ENCODE data around the gene LMBR1. TPM values are rescaled to one million over a fixed set of nuclear protein-coding genes. Genes with fewer than 3 reads are reported as not detected.

LMBR1 gene
- total and polyA plus RNA-seq, 2 donors (not counting 3 experiments of a cell fraction or from before 2014, with no cell fraction given), result 14.0 to 72.9 TPM

DNA sequence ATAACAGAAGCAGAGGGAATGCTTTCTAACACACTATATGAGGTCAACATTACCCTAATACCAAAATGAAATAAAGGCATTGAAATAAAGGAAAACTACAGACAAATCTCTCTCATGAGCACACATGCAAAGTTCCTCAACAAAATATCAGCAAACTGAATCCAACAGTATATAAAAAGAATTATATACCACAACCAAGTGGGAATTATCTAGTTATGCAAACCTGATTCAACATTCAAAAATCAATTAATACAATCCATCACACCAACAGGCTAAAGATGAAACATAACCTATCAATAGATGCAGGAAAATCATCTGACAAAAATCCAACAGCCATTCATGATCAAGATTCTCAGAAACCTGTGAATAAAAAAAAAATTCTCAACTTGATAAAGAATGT is 34.5 kb downstream of the LMBR1 start:
- dilution Hi-C loops (cut with MboI; ENCODE audit: extremely low pct_ligation_motif_present, low sequenced_read_pairs) (no loop called here), intact Hi-C loops (cut with micrococcal nuclease) (no loop called here)
- no peak overlapping the region for H3K27ac ChIP-seq (ENCODE audit: insufficient read depth, low read depth, low read length)
- H3K36me3 ChIP-seq (ENCODE audit: control insufficient read depth in 2 of 2, extremely low read depth in 1 of 2, insufficient read depth in 2 of 2, low read length in 2 of 2), result no peaks in the 10 kb centered on the region
- peaks cover 13% of the 10 kb centered on the region for H3K79me2 ChIP-seq (ENCODE audit: control insufficient read depth, insufficient read depth, low read length)
- FAIRE-seq (no peak), DNase-seq (ENCODE audit: low read depth, low spot score) (no peak)
- ChIA-PET CTCF (no interaction called here), POLR2A (interaction anchor here (0.6 kb wide), 1 partner anchor 35 kb away, joined by 3 read pairs; the partner anchor contains the start of gene LMBR1)
- no peak overlapping the region for H2AFZ ChIP-seq (ENCODE audit: low read depth, low read length)
- H3K27me3 ChIP-seq (ENCODE audit: control insufficient read depth in 2 of 2, insufficient read depth in 2 of 2, low read length in 2 of 2), result no peaks in the 10 kb centered on the region
- no peaks in the 10 kb centered on the region for H3K9me1 ChIP-seq (replicated peaks; ENCODE audit: control insufficient read depth, extremely low read depth, insufficient read depth, low read length)
- H3K4me2 ChIP-seq (ENCODE audit: insufficient read depth, low read length), result no peak overlapping the region
- no peak overlapping the region for H3K9ac ChIP-seq (replicated peaks; ENCODE audit: extremely low read depth, insufficient read depth, low read length)
- no peak overlapping the region for H3K4me3 ChIP-seq (replicated peaks in 1 of 3; ENCODE audit: insufficient read depth in 1 of 3, low read depth in 1 of 3, low read length in 3 of 3)
- no TSS peak for BruUV-seq (replicated peaks)
- TF ChIP-seq POLR2A (IDR thresholded peaks at IDR 0.05; ENCODE audit: low read depth, low read length) (no peak), CTCF (IDR thresholded peaks at IDR 0.05; ENCODE audit: extremely low read depth in 1 of 2, insufficient read depth in 1 of 2, low read depth in 1 of 2, low read length in 2 of 2) (no peak), POLR2AphosphoS5 (IDR thresholded peaks at IDR 0.05; ENCODE audit: insufficient read depth, low read depth, low read length) (no peak), MAX (IDR thresholded peaks at IDR 0.05; ENCODE audit: insufficient read depth, insufficient read length) (no peak), FOS (IDR thresholded peaks at IDR 0.05; ENCODE audit: borderline replicate concordance, insufficient read depth, low read length) (no peak), GATA2 (IDR thresholded peaks at IDR 0.05; ENCODE audit: insufficient read depth, insufficient read length, low read depth, low read length) (no peak), JUN (IDR thresholded peaks at IDR 0.05; ENCODE audit: borderline replicate concordance, insufficient read depth, insufficient read length, low read depth) (no peak), EZH2 (IDR thresholded peaks at IDR 0.05; ENCODE audit: borderline replicate concordance, low read depth, low read length, severe bottlenecking) (no peak), MYC (IDR thresholded peaks at IDR 0.05; ENCODE audit: low read depth, low read length) (no peak)
- no peaks in the 10 kb centered on the region for H3K4me1 ChIP-seq (ENCODE audit: control insufficient read depth, extremely low read depth, insufficient read depth, low read length)
- H4K20me1 ChIP-seq (replicated peaks; ENCODE audit: control insufficient read depth, extremely low read depth, insufficient read depth, low read length), result peaks cover 2% of the 10 kb centered on the region
- no peaks in the 10 kb centered on the region for H3K9me3 ChIP-seq (replicated peaks; ENCODE audit: control insufficient read depth, insufficient read depth, low read length)

Data from endothelial cell of umbilical vein (primary cell).